ENCODE measurements around the gene MORN1. TPM values are rescaled to one million over a fixed set of nuclear protein-coding genes. Genes with fewer than 3 reads are reported as not detected.
"Not testable (repeated sequence)": the region's sequence is repeated elsewhere in the genome, so short reads cannot be mapped to it uniquely, and the experiment has no call there.

MORN1 gene
- total RNA-seq, 1 donor: 9.5 TPM

DNA sequence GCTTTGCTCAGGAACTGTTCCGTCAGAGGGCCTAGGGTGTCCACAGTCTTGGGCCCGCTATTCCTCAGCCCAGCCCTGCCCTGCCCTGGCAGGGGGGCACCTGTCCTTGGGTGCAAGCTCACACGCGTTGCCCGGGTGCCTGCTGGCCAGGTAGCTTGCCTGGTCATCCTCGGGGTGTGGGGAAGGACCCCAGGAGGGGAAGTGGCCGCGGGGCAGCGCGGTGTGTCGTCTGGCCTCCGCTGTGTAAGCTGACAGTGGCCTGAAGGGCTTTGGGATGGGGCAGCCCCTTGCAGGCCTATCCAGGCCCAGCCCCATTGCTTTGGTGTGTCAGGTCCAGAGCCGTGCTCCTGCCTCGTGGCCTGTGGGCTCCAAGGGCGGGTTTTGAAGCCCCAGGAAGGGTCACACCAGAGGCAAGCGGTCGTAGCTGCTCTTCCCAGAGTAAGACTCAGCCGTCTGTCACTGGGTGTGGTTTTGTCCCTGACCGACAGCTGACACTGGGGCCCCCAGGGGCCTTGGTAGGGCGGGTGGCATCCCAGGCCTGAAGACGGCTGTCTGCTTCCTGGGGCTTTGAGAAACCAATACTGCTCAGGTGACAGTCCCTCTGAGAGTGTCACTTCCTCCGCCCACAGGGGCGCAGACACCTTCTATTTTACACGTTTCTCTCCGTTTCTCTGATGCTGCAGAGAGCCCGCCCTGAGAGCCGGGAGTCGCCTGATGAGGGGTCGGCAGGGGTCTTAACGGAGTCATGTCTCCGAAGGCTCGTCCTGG, 91.2 kb downstream of the MORN1 start:
- no peak for DNase-seq (ENCODE audit: low read depth)
- no peak overlapping the region for H3K4me3 ChIP-seq (ENCODE audit: low read depth, low read length)
- TF ChIP-seq, protein P1, sequence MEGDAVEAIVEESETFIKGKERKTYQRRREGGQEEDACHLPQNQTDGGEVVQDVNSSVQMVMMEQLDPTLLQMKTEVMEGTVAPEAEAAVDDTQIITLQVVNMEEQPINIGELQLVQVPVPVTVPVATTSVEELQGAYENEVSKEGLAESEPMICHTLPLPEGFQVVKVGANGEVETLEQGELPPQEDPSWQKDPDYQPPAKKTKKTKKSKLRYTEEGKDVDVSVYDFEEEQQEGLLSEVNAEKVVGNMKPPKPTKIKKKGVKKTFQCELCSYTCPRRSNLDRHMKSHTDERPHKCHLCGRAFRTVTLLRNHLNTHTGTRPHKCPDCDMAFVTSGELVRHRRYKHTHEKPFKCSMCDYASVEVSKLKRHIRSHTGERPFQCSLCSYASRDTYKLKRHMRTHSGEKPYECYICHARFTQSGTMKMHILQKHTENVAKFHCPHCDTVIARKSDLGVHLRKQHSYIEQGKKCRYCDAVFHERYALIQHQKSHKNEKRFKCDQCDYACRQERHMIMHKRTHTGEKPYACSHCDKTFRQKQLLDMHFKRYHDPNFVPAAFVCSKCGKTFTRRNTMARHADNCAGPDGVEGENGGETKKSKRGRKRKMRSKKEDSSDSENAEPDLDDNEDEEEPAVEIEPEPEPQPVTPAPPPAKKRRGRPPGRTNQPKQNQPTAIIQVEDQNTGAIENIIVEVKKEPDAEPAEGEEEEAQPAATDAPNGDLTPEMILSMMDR (IDR thresholded peaks at IDR 0.05; ENCODE audit: insufficient read depth, low read depth, low read length): no peak

DNA sequence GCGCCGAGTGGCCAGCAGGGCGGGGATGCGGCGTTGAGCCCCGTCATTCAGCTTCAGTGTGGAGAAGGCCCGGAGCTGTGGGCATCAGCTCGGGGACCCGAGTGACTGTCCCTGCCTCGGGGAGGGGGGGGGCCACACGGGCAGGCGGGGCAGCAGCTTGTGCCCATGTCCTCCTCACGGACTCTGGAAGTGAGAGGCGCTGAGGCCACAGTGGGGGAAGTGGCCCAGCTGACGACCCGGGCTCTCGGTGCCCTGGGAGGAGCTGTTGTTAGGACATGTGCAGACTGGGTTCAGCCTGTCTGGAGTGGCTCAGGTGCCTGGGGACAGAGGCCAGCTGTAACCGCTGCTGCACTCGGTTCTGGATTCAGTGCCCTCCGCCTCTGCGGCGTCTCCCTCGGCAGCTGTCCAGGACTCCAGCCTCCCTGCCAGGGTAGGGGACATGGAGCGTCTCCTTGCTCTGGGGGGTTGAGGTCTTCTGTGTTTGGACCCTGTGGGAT, 92.2 kb downstream of the MORN1 start:
- H3K4me3 ChIP-seq (ENCODE audit: low read depth, low read length): no peak overlapping the region
- DNase-seq (ENCODE audit: low read depth): no peak

DNA sequence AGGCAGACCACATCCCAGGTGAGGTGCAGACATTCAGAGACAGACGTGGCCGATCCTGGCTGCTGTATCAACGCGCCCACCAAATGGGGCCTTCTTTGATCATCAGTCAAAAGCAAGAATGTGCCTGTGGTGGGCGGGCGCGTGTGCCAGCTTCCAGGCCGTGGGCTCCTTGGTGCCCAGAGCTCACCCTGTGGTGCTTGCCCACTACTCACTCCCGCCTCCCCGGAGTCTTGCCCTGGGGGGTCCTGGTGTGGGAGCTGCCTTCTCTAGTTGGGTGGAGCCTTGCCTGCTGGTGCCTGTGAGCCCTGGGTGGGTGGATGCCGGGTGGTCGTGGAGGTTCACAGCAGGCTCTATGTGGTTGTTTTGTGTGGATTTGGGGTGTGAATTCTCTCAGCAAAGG, 92.7 kb downstream of the MORN1 start:
- DNase-seq (ENCODE audit: low read depth): no peak
- no peak overlapping the region for H3K4me3 ChIP-seq (ENCODE audit: low read depth, low read length)
- TF ChIP-seq, protein P1 (IDR thresholded peaks at IDR 0.05; ENCODE audit: insufficient read depth, low read depth, low read length): no peak

More for the DNA sequence above, 92.2 kb downstream of the MORN1 start:
- TF ChIP-seq, protein P1 (IDR thresholded peaks at IDR 0.05; ENCODE audit: insufficient read depth, low read depth, low read length): no peak

DNA sequence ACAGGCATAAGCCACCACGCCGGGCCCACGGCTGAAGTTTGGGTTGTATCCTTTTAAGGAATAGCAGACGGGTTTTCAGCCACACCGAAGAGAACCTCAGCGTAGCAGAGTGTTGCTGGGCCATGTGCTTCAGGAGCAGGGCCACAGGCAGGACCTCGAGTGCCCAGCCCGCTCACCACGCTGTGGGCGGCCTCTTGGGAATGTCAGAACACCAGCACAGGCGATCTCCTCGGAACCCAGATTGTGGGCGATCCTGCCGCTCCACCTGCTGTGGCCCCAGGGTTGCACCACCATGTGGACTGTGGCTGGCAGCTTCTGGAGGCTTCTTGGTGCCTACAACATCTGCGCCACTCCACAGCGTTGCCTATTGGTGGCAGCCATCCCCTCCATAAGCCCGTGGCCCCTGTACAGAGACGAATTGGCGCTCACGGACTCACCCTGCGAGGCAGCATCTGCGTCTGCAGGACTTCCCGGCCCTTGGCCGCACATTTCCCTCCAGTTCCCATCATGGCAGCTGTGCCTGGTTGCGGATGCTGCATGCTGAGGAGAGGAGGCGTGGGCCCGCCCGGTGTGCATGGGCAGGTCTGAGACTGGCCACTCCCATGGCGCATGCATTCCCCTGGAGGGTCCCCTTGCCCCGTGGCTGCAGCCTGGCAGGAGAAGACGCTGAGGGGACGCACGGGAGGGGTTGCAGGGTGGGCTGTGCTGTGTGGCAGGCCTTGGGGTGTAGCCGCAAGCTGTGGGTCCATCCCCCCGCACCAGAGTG, 93.9 kb downstream of the MORN1 start:
- no peak for DNase-seq (ENCODE audit: low read depth)

DNA sequence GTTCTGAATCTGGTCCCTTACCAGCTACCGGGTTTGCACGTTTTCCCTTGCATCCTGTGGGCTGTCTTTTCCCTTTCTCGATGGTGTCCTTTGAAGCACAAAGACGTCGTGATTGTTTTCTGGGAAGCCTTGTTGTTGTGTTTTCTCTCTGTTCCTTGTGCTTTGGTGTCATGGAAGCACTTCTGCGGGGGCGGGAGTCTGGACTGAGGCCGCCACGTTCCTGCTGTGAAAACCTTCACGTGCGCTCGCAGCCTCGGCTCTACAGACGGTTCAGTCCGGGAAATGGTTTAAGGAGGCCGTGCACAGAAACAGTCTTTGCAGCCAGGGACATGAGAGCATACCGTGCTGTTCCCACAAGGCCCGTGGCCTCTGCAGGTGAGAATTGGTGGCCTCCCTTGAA, 94.7 kb downstream of the MORN1 start:
- H3K4me3 ChIP-seq (ENCODE audit: low read depth, low read length): no peak overlapping the region
- no peak for DNase-seq (ENCODE audit: low read depth)
- TF ChIP-seq, protein P1 (IDR thresholded peaks at IDR 0.05; ENCODE audit: insufficient read depth, low read depth, low read length): no peak

More for the DNA sequence above, 93.9 kb downstream of the MORN1 start:
- TF ChIP-seq, protein P1 (IDR thresholded peaks at IDR 0.05; ENCODE audit: insufficient read depth, low read depth, low read length): no peak
- H3K4me3 ChIP-seq (ENCODE audit: low read depth, low read length): no peak overlapping the region

DNA sequence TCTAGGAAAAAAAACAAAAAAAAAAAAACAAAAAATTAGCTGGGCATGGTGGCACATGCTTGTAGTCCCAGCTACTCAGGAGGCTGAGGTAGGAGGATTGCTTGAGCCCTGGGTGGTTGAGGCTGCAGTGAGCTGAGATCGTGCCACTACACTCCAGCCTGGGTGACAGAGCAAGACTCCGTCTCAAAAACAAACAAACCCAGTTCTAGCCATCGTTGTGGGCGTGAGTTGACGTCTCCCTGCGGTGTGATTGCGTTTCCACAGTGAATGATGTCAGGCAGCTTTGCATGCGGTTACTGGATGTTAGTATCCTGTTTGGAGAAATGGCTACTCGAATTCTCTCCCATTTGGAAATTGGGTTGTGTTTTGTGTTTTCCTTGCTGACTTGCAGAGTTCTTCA, 95.1 kb downstream of the MORN1 start:
- DNase-seq (ENCODE audit: low read depth): not testable (repeated sequence)

DNA sequence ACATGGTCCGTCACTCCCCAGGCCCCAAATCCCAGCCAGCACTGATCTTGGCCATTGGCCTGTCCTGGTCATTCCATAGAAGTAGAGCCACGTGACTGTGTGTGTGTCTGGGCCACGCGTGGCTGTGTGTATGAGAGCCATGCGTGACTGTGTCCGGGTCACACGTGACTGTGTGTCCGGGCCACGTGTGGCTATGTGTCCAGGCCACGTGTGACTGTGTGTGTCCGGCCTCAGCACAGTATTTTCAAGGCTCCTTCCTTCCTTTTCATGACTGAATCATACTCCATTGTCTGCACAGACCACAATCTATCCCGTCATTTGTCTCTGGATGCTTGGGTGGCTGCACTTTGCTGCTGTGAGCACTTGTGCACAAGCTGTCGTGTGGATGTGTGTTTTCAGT, 95.8 kb downstream of the MORN1 start:
- H3K4me3 ChIP-seq (ENCODE audit: low read depth, low read length): no peak overlapping the region
- TF ChIP-seq, protein P1 (IDR thresholded peaks at IDR 0.05; ENCODE audit: insufficient read depth, low read depth, low read length): no peak

More for the DNA sequence above, 95.1 kb downstream of the MORN1 start:
- H3K4me3 ChIP-seq (ENCODE audit: low read depth, low read length): not testable (repeated sequence)

More for the DNA sequence above, 95.8 kb downstream of the MORN1 start:
- DNase-seq (ENCODE audit: low read depth): no peak
